Astrocyte (in vitro differentiated cells and primary cell): ENCODE results near the gene MPP3.

ENCODE experiments used
- EZH2 ChIP-seq: IDR thresholded peaks from 2 replicates; pipeline ENCODE4 v1.6.1; 2012; ENCODE audit warnings: mild to moderate bottlenecking, low read length, inconsistent platforms; ENCODE audit not compliant: insufficient read depth
- TF ChIP-seq, protein P1 (sequence below): IDR thresholded peaks from 2 replicates; pipeline ENCODE4 v1.5.1; 2011; ENCODE audit warnings: low read depth, mild to moderate bottlenecking, inconsistent platforms, low read length, moderate library complexity; ENCODE audit not compliant: insufficient read depth

DNA sequence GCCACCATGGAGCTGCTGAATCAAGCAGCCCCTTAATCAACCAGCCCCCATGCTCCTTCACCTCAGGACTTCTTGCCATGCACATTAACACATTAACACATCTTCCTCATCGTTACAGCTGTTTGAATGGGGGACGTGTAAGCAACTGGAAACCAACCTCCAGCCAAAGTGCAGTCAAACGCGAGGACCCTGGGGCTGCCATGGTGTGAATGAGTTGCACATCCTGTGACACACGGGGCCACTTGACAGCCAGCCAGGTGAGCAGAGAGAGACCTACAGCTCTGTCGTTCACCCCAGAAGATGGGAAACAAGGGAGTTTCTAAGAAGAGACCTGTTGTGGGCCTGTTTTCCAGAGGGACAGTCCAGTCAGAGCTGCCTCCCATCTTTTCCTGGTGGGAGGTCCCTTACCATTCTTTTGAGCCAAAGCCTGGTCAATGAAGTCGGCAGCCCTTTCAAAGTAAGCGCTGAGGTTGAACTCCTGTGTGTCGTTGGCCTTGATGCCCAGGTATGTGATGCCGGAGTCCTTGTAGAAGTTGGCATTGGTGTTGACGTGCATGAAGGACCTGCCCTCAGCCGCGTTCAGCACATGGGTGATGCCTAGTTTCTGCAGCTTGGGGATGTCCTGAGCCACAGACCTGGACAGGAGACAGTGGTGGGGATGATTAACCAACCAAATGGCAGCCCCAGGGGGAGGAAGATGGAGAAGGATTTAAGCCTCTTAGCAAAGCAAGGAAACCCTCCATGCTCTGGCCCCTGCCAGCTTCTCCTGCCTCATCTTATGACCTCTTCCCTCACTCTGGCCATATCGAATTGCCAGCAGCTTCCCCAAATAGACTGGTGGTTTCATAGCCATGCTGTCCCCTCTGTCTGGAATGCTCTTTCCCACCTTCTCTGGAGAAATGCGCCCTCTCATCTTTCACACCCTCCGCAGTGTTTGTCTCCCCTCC, 58.4 kb downstream of the MPP3 start:
- TF ChIP-seq, protein P1, sequence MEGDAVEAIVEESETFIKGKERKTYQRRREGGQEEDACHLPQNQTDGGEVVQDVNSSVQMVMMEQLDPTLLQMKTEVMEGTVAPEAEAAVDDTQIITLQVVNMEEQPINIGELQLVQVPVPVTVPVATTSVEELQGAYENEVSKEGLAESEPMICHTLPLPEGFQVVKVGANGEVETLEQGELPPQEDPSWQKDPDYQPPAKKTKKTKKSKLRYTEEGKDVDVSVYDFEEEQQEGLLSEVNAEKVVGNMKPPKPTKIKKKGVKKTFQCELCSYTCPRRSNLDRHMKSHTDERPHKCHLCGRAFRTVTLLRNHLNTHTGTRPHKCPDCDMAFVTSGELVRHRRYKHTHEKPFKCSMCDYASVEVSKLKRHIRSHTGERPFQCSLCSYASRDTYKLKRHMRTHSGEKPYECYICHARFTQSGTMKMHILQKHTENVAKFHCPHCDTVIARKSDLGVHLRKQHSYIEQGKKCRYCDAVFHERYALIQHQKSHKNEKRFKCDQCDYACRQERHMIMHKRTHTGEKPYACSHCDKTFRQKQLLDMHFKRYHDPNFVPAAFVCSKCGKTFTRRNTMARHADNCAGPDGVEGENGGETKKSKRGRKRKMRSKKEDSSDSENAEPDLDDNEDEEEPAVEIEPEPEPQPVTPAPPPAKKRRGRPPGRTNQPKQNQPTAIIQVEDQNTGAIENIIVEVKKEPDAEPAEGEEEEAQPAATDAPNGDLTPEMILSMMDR = no peak
- no peak for TF ChIP-seq EZH2
